Activated naive CD4-positive, alpha-beta T cell treated with anti-CD3 and anti-CD28 coated beads for 36 hours (primary cell): ENCODE measurements around the gene ST3GAL3. TPM values are rescaled to one million over a fixed set of nuclear protein-coding genes. Genes with fewer than 3 reads are reported as not detected.
A peak's percentile ranks its signal among the peaks of the same experiment; 100 is the strongest.

Source experiments
- CTCF ChIA-PET: fragments of 350-600 bp; sonication (Branson Sonifier 250); formaldehyde crosslinking; loops from one replicate; lab custom pipeline; 2021; ENCODE audit warnings: antibody characterized with exemption; lab: Charles Lee
- DNase-seq: peaks from one replicate; pipeline ENCODE4 v3.0.0-alpha.2; 2020
- H3K27ac Mint-ChIP-seq: one replicate; pipeline ENCODE4 v1.8.0; 2021; ENCODE audit warnings: mild to moderate bottlenecking, mixed read lengths
- H3K27me3 Mint-ChIP-seq: one replicate; pipeline ENCODE4 v1.8.0; 2021; ENCODE audit warnings: low read depth, mixed read lengths
- H3K36me3 Mint-ChIP-seq: one replicate; pipeline ENCODE4 v1.8.0; 2021; ENCODE audit warnings: low read depth, mixed read lengths
- H3K4me1 Mint-ChIP-seq: one replicate; pipeline ENCODE4 v1.8.0; 2021; ENCODE audit warnings: low read depth, mixed read lengths
- H3K4me3 Mint-ChIP-seq: one replicate; pipeline ENCODE4 v1.8.0; 2021; ENCODE audit warnings: mild to moderate bottlenecking, moderate library complexity, mixed read lengths
- H3K9me3 Mint-ChIP-seq: one replicate; pipeline ENCODE4 v1.8.0; 2021; ENCODE audit warnings: mixed read lengths
- intact Hi-C: fragments of 100-400 bp; cut with micrococcal nuclease; formaldehyde crosslinking; loops from one replicate; pipeline ENCODE4 v1.15.1; 2023
- total RNA-seq, 2 experiments: library from RNA; stranded (reverse); gene quantifications; one replicate each; pipeline ENCODE4 v1.2.3, GENCODE V29; 2021

ST3GAL3 gene
- total RNA-seq, 2 experiments from 2014 or later: 14.2 to 17.8 TPM

- Mint-ChIP-seq H3K27ac (peak within 1 kb of the TSS; percentile 75), H3K9me3 (no peaks in the 10 kb centered on the region), H3K4me3 (peak within 1 kb of the TSS; percentile 85), H3K4me1 (peaks cover 50% of the 10 kb centered on the region), H3K36me3 (peaks cover 36% of the 10 kb centered on the region), H3K27me3 (no peaks in the 10 kb centered on the region)
- CTCF ChIA-PET: interaction anchor here (0.6 to 1.8 kb wide), 6 partner anchors 14 to 211 kb away, joined by 3 to 7 read pairs (median 3); partner anchors contain the start of gene IPO13
- DNase-seq: peak; percentile 97
- intact Hi-C loops: loop anchor here (1.0 to 2.0 kb wide), 5 partner anchors 17 to 381 kb away; partner anchors contain the start of genes CCDC24, ERI3, IPO13 and KDM4A
Observed at GRCh38 chr1:43974443-43975248, 267.3 kb downstream of the ST3GAL3 start, which contains the start of gene ATP6V0B. Gene ATP6V0B (plus strand): TSS chr1:43974960. CDS start chr1:43975041, 81 bp downstream.

DNA sequence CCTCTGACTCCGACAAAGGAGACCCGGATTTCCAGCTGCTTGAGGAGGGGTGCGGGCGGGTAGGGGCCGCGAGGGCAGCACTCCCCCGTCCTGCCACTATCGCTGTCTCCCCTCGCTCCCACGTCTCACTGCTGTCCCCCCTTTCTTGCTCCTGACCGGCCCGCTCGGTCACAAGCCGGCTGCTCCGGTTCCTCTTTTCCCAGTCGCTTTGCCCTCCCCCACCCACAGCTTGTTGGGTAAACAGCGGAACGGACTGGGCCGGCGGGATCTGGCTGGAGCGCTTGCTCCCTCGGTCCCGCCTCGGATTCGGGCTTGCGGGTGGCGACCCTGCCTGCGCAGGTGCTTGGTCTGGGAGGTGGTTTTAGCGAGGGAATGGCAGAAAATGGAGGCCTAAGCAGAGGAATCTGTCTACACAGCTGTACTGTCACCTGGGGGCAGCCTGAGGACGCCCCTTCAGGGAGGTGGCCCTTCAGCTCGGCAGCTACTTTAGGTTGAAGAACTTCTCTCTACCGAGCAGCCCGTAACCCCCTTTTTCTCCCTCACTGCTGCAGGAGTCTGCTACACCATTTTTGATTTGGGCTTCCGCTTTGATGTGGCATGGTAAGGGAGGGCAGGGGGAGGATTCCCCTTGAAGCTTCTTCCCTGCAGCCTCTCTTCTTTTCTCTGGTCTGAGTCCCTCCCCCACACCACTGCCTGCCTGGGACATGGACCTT lies 268.1 kb downstream of the ST3GAL3 start:
- CTCF ChIA-PET: interaction anchor here (0.6 to 1.8 kb wide), 7 partner anchors 13 to 262 kb away, joined by 3 to 7 read pairs (median 3); partner anchors contain the start of gene IPO13
- Mint-ChIP-seq H3K4me1 (peaks cover 50% of the 10 kb centered on the region), H3K36me3 (peaks cover 38% of the 10 kb centered on the region), H3K27ac (peak overlapping the region; percentile 54), H3K4me3 (peak overlapping the region; percentile 85), H3K9me3 (no peaks in the 10 kb centered on the region), H3K27me3 (no peaks in the 10 kb centered on the region)
- peak; percentile 43 for DNase-seq
- intact Hi-C loops: loop anchor here (2.0 kb wide), 1 partner anchor 55 kb away; the partner anchor contains the start of gene SLC6A9

DNA sequence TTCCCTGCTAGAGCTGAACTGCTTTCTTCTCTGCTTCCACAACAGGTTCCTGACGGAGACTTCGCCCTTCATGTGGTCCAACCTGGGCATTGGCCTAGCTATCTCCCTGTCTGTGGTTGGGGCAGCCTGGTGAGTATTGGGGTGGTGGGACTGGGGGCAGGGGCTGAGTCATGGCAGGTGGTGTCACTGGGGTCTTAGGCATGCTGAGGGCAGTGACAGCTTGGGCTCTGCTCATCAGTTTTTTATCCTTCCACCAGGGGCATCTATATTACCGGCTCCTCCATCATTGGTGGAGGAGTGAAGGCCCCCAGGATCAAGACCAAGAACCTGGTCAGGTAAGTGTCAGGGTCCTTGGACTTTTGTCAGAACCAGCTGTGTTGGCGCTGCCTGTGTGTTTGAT lies 268.7 kb downstream of the ST3GAL3 start:
- no peak overlapping the region for H3K27ac Mint-ChIP-seq
- CTCF ChIA-PET: interaction anchor here (0.6 to 1.8 kb wide), 4 partner anchors 12 to 843 kb away, joined by 3 to 7 read pairs (median 4); partner anchors contain the start of gene IPO13
- no peaks in the 10 kb centered on the region for H3K9me3 Mint-ChIP-seq
- peaks cover 43% of the 10 kb centered on the region for H3K36me3 Mint-ChIP-seq
- H3K27me3 Mint-ChIP-seq: no peaks in the 10 kb centered on the region
- intact Hi-C loops: no loop called here
- DNase-seq: no peak
- peaks cover 50% of the 10 kb centered on the region for H3K4me1 Mint-ChIP-seq
- H3K4me3 Mint-ChIP-seq: peak overlapping the region; percentile 85

- Mint-ChIP-seq H3K4me3 (peak overlapping the region; percentile 44), H3K27me3 (no peaks in the 10 kb centered on the region), H3K4me1 (peaks cover 45% of the 10 kb centered on the region), H3K27ac (no peak overlapping the region), H3K36me3 (peaks cover 42% of the 10 kb centered on the region), H3K9me3 (no peaks in the 10 kb centered on the region)
- no peak for DNase-seq
- intact Hi-C loops: no loop called here
- CTCF ChIA-PET: interaction anchor here (1.3 to 1.8 kb wide), 2 partner anchors 31 to 71 kb away, joined by 4 to 7 read pairs; partner anchors contain the start of gene IPO13
Observed at GRCh38 chr1:43976890-43977289, 269.6 kb downstream of the ST3GAL3 start.

- CTCF ChIA-PET: interaction anchor here (1.3 kb wide), 1 partner anchor 70 kb away, joined by 4 read pairs; no protein-coding TSS in a partner anchor
- intact Hi-C loops: no loop called here
- no peak for DNase-seq
- peak overlapping the region; percentile 70 for H3K4me3 Mint-ChIP-seq
- no peak overlapping the region for H3K27ac Mint-ChIP-seq
- no peaks in the 10 kb centered on the region for H3K9me3 Mint-ChIP-seq
- H3K27me3 Mint-ChIP-seq: no peaks in the 10 kb centered on the region
- peaks cover 45% of the 10 kb centered on the region for H3K4me1 Mint-ChIP-seq
- peaks cover 38% of the 10 kb centered on the region for H3K36me3 Mint-ChIP-seq
Observed at GRCh38 chr1:43977376-43978263, 270.3 kb downstream of the ST3GAL3 start.

DNA sequence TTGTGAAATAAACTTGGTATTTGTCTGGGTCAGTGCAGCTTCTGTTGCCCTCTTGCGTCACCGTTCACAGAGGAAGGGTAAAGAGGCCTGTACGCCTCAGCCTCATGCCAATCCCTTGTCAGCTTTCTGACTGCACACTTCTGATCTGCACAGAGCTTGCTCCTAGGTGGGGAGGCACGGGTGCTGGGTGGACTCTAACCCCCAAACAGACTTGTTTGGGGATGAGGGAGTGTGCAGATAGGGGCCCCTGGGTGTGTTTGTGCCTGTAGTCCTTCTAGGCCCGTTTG lies 270.9 kb downstream of the ST3GAL3 start:
- Mint-ChIP-seq H3K27me3 (no peaks in the 10 kb centered on the region), H3K9me3 (no peaks in the 10 kb centered on the region), H3K27ac (no peak overlapping the region), H3K36me3 (peaks cover 35% of the 10 kb centered on the region), H3K4me3 (peak overlapping the region; percentile 70), H3K4me1 (peaks cover 45% of the 10 kb centered on the region)
- CTCF ChIA-PET: no interaction called here
- intact Hi-C loops: no loop called here
- DNase-seq: no peak

- DNase-seq: peak; percentile 22
- peaks cover 41% of the 10 kb centered on the region for H3K4me1 Mint-ChIP-seq
Observed at GRCh38 chr1:43978551-43979260, 271.4 kb downstream of the ST3GAL3 start, which contains the start of gene B4GALT2. Gene B4GALT2 (plus strand): TSS chr1:43979210. CDS start chr1:43981161, 1,951 bp downstream.

DNA sequence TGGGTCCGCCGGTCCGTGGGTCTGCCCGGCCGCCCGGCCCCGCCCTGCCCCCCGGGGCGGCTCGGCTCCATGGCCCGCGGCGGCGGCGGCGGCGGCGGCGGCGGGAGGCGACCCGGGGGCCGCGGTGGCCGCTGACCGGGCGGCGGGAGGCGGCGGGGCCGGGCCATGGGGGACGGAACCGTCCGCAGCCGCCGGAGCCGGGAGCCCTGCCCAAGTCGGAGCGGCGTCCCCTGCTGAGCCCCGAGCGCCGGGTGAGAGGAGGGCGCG lies 271.9 kb downstream of the ST3GAL3 start:
- H3K27ac Mint-ChIP-seq: no peak overlapping the region
- peaks cover 36% of the 10 kb centered on the region for H3K4me1 Mint-ChIP-seq
- peaks cover 33% of the 10 kb centered on the region for H3K36me3 Mint-ChIP-seq
- DNase-seq: no peak
- intact Hi-C loops: no loop called here
- H3K27me3 Mint-ChIP-seq: no peaks in the 10 kb centered on the region
- H3K4me3 Mint-ChIP-seq: no peak overlapping the region
- no peaks in the 10 kb centered on the region for H3K9me3 Mint-ChIP-seq
- CTCF ChIA-PET: no interaction called here

More at GRCh38 chr1:43978551-43979260, 271.4 kb downstream of the ST3GAL3 start, which contains the start of gene B4GALT2:
- CTCF ChIA-PET: no interaction called here
- no peaks in the 10 kb centered on the region for H3K27me3 Mint-ChIP-seq
- intact Hi-C loops: no loop called here
- no peak within 1 kb of the TSS for H3K27ac Mint-ChIP-seq
- peak within 1 kb of the TSS; percentile 82 for H3K4me3 Mint-ChIP-seq
- peaks cover 33% of the 10 kb centered on the region for H3K36me3 Mint-ChIP-seq
- H3K9me3 Mint-ChIP-seq: no peaks in the 10 kb centered on the region

- intact Hi-C loops: no loop called here
- Mint-ChIP-seq H3K4me1 (peaks cover 35% of the 10 kb centered on the region), H3K4me3 (peak overlapping the region; percentile 82), H3K27me3 (no peaks in the 10 kb centered on the region), H3K27ac (no peak overlapping the region), H3K9me3 (no peaks in the 10 kb centered on the region), H3K36me3 (peaks cover 33% of the 10 kb centered on the region)
- DNase-seq: peak; percentile 23
- CTCF ChIA-PET: no interaction called here
Observed at GRCh38 chr1:43979528-43980254, 272.4 kb downstream of the ST3GAL3 start.

DNA sequence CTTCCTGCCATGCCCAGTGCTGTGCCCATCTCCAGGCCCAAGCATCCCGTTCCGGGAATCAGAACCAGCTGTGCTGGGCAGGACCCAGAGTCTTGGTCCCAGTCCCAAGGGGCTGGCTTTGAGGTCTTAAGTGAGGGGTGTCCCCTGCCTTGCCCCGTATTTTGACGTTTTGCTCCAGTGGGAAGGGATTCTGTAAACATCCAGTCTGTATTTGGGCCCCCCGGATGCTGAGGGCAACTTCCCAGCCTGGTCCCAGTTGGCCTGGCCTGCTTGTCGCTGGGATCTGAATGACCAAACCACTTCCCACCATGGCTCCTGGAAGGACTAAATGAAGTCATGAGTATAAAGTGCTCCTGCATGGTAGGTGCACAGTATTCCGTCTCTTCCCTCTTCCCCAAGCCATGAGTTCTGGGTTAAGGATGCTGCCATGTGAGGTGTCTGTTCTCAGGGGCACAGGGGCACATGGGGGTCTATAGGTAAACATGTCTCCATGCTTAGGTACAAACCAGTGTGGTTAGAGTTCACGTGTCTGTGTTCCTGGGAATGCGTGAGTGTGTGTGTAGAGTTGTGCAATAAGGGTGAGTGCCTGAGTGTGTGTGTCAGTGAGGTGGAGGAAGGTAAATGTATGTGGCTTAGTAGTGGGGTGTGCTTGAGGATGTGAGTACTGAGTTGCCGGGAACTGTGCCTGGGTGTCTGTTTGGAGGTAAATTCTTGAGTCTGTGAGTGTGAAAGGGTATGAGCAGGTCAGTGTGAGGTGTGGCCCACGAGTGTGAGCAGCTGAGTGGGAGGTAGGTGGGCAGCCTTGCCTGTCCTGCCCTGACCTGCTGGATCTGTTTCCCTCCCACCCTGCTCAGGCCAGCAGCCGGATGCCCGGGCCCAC lies 273.2 kb downstream of the ST3GAL3 start:
- peaks cover 35% of the 10 kb centered on the region for H3K4me1 Mint-ChIP-seq
- H3K36me3 Mint-ChIP-seq: peaks cover 35% of the 10 kb centered on the region
- no peaks in the 10 kb centered on the region for H3K9me3 Mint-ChIP-seq
- DNase-seq: no peak
- intact Hi-C loops: no loop called here
- H3K27me3 Mint-ChIP-seq: no peaks in the 10 kb centered on the region
- H3K27ac Mint-ChIP-seq: no peak overlapping the region
- CTCF ChIA-PET: no interaction called here
- peak overlapping the region; percentile 82 for H3K4me3 Mint-ChIP-seq
